Activated CD4-positive, alpha-beta T cell treated with anti-CD3 and anti-CD28 coated beads for 4 hours (primary cell): ENCODE data around the gene AMER3.

Experiments
- DNase-seq, 2 donors: peaks; one replicate each; pipeline ENCODE4 v3.0.0-alpha.2; 2020

AMER3 gene

GRCh38 chr2:130785466-130786055 lies 30.2 kb downstream of the AMER3 start:
- DNase-seq: no peak

GRCh38 chr2:130786076-130786475 lies 30.7 kb downstream of the AMER3 start:
- no peak for DNase-seq

GRCh38 chr2:130787841-130788240 lies 32.5 kb downstream of the AMER3 start:
- no peak for DNase-seq

GRCh38 chr2:130790312-130790711 lies 35.0 kb downstream of the AMER3 start:
- no peak for DNase-seq

- no peak for DNase-seq
These were observed 35.7 kb downstream of the AMER3 start for GRCh38 chr2:130790804-130791616.

GRCh38 chr2:130791617-130791939 lies 36.2 kb downstream of the AMER3 start:
- DNase-seq: no peak

- no peak for DNase-seq
These were observed 40.1 kb downstream of the AMER3 start for GRCh38 chr2:130795431-130795830.

- DNase-seq: no peak
These were observed 41.0 kb downstream of the AMER3 start for GRCh38 chr2:130796290-130796689.

GRCh38 chr2:130797493-130798435 lies 42.4 kb downstream of the AMER3 start:
- peak; percentile 95 for DNase-seq

GRCh38 chr2:130798472-130799218 lies 43.3 kb downstream of the AMER3 start:
- DNase-seq: no peak

GRCh38 chr2:130799295-130799694 lies 44.0 kb downstream of the AMER3 start:
- no peak for DNase-seq

- DNase-seq: no peak
These were observed 50.3 kb downstream of the AMER3 start for GRCh38 chr2:130805613-130806012.

- DNase-seq: no peak
These were observed 51.0 kb downstream of the AMER3 start for GRCh38 chr2:130806370-130806769.

- no peak for DNase-seq
These were observed 52.5 kb downstream of the AMER3 start for GRCh38 chr2:130807659-130808385.

GRCh38 chr2:130808482-130809268 lies 53.3 kb downstream of the AMER3 start:
- DNase-seq: no peak

- DNase-seq: no peak
These were observed 55.1 kb downstream of the AMER3 start for GRCh38 chr2:130810490-130810889.

- no peak for DNase-seq
These were observed 58.4 kb downstream of the AMER3 start for GRCh38 chr2:130813722-130814121.

- no peak for DNase-seq
These were observed 59.8 kb downstream of the AMER3 start for GRCh38 chr2:130814931-130815680.
